GM12873 (cell line): ENCODE measurements around the gene FRYL.

Source experiments
- TF ChIP-seq, protein P1 (sequence below): IDR thresholded peaks from 2 replicates; pipeline ENCODE4 v1.5.1; 2012; ENCODE audit warnings: low read depth, mild to moderate bottlenecking, moderate library complexity, low read length, control low read depth; ENCODE audit not compliant: insufficient read depth; ENCODE audit errors: missing control alignments

Gene FRYL

DNA sequence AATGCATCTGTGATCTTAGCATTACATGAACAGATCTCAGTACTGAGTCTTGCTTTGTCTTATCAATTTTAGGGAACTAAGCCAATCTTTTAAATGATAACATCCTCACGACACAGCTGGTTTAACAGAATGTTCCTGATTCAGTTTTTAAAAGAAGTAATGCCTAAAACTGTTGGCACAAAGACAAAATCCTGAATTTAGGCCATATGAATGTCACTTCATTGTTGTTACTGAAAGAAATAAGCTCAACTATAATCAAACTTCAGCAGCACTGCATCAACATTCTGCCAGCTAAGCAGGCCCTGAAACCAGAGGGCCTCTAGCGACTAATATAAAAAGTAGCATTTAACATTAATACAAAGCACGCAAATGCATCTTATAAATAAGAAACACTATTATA is 130.6 kb downstream of the FRYL start:
- TF ChIP-seq, protein P1, sequence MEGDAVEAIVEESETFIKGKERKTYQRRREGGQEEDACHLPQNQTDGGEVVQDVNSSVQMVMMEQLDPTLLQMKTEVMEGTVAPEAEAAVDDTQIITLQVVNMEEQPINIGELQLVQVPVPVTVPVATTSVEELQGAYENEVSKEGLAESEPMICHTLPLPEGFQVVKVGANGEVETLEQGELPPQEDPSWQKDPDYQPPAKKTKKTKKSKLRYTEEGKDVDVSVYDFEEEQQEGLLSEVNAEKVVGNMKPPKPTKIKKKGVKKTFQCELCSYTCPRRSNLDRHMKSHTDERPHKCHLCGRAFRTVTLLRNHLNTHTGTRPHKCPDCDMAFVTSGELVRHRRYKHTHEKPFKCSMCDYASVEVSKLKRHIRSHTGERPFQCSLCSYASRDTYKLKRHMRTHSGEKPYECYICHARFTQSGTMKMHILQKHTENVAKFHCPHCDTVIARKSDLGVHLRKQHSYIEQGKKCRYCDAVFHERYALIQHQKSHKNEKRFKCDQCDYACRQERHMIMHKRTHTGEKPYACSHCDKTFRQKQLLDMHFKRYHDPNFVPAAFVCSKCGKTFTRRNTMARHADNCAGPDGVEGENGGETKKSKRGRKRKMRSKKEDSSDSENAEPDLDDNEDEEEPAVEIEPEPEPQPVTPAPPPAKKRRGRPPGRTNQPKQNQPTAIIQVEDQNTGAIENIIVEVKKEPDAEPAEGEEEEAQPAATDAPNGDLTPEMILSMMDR: no peak

- TF ChIP-seq, protein P1: no peak
Measured at GRCh38 chr4:48645225-48645794, 134.8 kb downstream of the FRYL start.

DNA sequence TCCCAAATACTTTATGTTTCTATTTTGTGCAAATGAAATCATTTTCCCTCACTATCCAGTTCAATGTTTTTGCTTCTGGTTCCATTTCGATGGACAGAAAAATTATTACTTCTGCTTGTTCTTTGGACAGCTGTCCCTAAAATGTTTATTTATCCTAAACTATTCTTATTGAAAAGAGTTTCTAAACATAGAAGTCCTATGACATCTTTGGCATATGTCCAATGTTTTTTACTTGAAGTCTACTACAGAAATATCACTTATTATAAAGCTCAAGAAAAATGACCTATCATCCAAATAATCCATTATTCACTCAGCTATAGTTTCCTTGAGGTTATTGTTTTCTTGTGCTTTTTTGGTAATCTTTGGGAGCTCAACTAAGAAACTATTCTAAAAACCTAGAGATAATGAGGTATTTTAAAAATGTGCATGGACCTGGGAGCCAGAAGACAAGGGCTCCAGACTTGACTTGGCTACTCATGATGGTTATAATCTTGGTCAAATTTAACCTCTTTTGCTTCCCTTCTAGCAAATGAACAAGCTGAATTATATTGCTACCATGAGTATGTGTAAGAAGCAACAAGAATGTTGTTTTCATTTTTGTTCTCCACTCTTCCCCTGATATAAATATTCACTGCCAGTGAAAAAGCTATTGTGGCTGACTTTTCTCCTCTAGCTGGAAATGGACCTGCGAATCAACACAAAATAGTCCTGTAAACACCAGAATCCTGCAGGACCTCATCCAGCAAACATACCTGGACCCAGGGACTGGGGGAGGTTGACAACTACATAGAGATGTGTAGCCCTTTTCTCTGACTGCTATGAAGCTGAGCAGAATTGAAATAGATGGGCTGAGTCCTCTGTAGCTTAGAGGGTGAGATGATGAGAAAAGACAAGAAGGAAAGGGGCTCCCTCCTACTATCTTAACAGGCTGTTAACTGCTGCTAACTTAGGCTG is 137.4 kb downstream of the FRYL start:
- TF ChIP-seq, protein P1: no peak

GRCh38 chr4:48641401-48641800 is 138.7 kb downstream of the FRYL start:
- TF ChIP-seq, protein P1: no peak

GRCh38 chr4:48640699-48641098 is 139.4 kb downstream of the FRYL start:
- TF ChIP-seq, protein P1: no peak

DNA sequence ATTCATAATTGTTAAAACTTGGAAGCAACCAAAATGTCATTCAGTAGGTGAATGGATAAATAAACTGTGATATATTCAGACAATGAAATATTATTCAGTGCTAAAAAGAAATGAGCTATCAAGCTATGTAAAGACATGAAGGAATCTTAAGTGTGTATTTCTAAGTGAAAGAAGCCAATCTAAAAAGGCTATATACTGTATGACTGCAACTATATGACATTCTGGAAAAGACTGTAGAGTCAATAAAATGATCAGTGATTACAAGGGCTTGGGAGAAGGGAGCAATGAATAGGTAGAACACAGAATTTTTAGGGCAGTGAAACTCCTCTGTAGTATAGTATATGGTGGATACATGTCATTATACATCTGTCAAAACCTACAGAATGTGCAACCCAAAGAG is 139.9 kb downstream of the FRYL start:
- TF ChIP-seq, protein P1: no peak

DNA sequence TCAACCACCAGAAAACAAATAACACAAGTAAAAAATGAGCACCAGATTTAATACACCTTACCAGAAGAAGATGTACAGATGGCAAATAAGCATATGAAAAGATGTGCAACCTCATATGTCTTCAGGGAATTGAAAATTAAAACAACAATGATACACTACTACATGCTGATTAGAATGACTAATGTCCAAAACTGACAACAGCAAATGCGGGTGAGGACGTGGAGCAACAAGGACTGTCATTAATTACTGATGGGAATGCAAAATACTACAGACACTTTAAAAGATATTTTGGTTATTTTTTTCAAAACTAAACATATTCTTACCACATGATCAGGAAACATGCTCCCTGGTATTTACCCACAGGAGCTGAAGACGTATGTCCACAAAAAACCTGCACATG is 140.3 kb downstream of the FRYL start:
- TF ChIP-seq, protein P1: no peak
